ENCODE data around the gene BRF1.
"Not testable (repeated sequence)": the region's sequence is repeated elsewhere in the genome, so short reads cannot be mapped to it uniquely, and the experiment has no call there.

BRF1 gene

DNA sequence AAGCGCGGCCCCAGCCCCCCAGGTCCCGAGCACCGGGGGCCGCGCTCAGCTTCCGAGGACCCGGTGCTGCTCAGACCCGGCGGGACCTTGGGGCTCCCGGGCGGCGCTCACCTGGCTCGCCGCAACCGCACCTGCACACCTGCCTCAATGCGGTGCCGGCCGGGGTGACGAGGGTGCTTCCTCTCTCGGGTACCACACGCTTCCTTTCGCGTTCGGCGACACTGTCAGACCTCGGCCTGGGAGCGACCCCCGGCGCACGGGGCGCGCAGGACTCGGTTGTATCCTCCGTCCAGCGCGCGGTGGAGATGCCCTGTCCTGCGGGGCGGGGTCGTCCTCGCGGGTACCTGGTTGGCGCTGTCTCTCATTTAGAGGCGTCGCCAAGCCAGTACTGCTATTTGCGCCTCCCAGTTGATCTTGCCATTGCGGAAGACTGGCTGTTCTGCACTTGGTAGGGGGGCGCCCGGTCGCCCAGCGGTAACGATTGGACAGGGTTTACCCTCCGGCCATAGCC is 14.5 kb upstream of the BRF1 start:
- peak; percentile 27 for DNase-seq

DNA sequence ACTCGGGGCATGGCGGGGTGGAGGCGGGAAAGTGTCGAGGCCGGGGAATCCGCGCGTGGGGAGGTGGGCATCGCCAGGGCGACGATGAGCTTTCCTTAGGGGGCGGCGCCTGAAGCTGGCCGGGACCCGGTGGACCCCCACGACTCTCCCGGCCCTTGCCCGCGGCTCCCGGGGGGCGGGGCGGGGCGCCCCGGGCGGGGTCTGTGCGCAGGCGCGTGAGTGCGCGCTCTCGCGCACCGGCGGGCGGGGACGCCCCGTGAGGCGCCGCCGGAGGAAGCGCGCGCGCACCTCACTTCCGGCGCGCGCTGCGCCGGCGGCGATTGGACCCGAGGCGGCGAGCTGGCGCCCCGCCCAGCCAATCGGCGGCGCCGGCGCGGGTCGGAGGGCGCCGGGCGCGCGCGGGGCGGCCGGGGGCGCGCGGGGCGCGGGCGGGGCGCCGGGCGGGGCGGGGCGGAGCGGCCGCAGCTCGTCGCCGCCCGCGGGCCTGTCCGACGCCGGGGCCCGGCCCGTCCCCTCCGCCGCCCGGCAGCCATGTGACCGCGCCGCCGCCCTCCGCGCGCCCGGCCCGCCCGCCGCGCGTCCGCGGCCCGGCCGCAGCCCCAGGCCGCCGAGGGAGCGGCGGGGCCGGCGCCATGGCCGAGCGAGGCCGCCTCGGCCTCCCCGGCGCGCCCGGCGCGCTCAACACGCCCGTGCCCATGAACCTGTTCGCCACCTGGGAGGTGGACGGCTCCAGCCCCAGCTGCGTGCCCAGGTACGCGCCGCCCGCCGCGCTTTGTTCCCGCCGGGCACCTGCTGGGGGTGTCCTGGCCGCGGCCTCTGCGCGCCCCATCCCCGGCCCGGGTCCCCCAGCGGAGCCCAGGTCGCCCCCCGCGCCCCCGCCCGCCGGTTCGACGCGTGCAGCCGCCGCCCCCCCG is 13.7 kb upstream of the BRF1 start, which contains the start of gene PACS2:
TSS of gene PACS2 (plus strand) at position 462 of the 914 bp plus-strand sequence. CDS start at position 633, 171 bp downstream.
- DNase-seq = peak; percentile 87

DNA sequence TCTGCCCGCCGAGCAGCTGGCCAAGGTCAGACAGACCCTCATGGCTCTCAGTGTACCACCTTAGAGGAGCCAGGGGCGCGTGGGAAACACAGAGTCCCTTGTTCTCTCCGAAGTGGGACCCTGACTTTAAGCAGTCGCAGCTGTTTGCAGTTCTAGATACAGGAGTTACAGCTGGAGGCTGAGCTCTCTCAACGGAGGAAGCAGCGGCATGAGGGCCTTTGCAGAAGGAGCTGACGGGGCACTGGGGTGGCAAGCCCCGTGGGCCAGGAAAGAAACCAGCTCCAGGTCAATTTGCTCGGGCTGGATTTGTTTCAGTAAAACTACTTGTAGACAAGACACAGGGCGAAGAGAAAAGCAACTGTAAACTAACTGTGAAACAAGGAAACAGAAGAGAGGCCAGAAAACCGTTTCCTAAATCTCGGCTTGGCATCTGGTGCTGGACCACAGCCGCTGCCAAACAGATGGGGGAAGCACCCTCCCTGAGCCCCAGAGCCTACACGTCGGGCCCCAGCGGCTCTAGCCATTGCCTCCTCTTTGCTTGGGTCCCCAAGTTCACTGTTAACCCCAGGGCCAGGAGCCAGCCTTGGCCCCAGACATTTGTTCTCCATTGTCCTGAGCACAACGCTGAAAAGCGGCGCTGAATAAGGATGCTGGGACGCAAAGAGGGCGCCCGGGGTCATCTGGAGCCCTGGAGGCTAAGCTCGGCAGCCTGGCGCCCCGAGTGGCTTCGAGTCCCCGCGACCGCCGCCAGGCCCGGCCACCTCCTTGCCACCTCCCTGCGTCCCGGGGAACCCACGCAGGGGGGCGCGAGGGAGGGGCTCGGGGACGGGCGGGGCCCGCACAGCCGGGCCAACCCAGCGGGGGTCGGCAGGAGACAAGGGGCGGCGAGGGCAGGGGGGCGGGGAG is 12.8 kb upstream of the BRF1 start:
- DNase-seq = peak; percentile 13

DNA sequence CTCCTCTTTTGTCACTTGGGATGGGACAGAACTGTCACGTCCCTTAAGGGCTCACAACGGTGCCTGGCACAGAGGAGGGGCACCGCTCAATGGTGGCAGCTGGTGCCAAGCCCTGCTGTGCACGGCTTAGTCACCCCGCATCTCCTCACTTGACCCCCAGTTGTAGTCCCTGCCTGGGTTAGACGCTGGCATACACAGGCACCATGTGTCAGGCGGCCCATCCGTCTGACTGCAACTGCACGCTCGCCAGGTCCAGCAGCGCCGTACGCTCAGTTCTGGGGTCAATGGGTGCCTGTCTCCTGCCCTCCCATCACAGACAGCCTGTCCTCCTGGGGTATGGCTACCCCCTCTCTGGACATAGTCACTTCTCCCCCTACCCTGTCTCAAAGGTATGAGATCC is 12.2 kb upstream of the BRF1 start:
- DNase-seq = no peak

DNA sequence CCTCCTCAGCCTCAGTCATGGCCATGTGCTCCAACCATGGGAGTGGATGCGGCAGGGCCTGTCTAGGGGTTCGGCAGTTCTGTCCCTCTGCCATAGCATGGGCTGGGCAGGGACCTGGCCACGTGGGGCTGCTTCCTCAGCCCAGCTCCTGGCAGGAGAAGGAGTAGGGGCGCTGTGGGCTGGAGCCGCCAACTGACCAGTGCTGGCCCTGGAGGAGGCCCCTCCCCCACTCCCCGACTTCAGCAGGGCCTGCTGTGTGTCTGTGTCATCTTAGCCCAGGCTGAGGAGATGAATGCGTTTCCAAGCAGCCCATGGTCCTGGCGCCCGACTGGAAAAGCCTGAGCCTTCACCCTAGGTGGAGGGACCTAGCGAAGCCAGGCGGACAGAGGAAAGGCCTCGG is 11.0 kb upstream of the BRF1 start:
- no peak for DNase-seq

DNA sequence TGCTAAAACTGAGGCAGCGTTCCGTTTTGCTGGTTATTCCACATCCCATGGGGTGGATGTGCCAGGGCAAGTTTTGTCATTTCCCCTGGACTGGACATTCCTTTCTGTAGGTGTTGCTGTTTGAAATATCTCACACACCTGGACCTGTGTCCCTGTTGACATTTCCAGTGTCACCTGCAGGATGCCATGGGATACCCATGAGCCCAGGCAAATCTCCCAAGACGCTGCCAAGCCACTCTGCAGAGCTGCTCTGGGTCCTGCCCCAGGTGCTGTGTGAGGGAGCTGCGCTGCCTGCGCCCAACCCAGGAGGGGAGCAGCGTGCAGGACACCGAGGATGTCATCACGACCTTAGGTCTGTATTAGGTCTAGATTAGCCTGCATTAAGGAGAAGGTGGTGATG is 8.6 kb upstream of the BRF1 start:
- no peak for DNase-seq

DNA sequence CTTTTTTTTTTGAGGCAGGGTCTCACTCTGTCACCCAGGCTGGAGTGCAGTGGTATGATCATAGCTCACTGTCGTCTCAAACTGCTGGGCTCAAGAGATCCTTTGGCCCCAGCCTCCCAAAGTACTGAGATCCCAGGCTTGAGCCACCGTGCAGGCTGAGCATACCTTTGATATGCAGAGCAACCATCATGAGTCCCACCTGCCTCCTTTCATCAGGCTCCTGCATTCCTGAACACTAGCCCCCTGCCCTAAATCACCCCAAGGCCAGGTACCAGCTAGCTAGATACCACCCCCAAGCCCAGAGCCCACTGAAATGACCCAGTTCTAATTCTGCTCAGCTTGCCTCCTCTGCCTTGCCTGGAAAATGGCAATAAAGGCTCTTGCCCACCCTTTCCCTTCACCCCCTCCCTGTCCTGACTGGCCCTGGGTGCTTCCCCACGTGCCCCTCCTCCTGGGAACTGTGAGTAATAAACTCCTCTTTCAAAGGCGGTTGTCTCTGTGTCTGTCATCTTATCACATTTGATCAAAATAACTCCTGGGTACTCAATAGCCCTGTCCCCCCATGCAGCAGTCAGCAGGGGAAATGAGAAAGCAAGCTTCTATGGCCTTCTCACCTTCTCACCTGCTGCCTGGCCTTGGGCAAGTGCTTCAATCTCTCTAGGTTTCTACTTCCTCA is 6.4 kb upstream of the BRF1 start:
- no peak for DNase-seq

DNA sequence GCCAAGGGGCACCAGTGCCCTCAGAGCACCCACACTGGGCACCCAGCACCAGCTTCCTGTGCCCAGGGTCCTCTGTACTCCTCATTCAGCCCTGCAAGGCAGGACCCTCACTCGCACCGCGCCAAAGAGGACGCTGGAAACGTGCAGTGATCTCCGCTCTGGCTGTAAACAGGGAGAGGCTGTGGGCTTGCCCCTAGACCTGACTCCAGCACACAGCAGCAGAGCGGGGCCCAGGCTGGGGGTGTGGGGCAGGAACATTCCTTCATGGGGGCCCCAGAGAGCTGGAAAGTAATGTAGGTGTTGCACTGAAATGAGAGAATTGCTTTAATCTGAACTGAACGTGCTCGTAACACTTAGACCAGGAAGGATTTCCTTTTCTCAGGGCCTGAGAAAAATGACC is 5.0 kb upstream of the BRF1 start:
- no peak for DNase-seq

DNA sequence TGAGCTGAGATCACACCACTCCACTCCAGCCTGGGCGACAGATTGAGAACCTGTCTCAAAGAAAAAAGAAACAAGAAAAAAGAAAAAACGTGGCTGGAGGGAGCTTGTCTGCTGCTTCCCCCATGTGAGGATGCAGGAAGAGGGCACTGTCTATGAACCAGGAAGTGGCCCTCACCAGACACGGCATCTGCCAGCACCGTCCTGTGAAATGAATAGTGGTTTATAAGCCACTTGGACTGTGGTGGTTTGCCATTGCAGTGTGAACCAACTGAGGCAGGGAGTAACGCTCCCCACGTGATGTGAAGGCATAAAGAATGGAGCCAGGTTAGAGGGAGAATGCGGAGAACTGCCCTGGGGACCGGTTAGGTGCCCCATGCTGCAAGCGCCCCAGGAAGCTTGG is 4.5 kb upstream of the BRF1 start:
- DNase-seq = peak; percentile 21

DNA sequence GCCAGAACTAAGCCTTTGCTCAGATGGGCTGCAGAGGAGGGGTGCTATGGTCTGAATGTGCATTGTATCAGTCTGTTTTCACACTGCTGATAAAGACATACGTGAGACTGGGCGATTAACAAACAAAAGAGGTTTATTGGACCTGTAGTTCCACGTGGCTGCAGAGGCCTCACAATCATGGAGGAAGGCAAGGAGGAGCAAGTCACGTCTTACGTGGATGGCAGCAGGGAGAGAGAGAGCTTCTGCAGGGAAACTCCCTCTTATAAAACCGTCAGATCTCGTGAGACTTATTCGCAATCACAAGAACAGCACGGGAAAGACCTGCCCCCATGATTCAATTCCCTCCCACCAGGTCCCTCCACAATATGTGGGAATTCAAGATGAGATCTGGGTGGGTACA is 3.8 kb upstream of the BRF1 start:
- DNase-seq = no peak

DNA sequence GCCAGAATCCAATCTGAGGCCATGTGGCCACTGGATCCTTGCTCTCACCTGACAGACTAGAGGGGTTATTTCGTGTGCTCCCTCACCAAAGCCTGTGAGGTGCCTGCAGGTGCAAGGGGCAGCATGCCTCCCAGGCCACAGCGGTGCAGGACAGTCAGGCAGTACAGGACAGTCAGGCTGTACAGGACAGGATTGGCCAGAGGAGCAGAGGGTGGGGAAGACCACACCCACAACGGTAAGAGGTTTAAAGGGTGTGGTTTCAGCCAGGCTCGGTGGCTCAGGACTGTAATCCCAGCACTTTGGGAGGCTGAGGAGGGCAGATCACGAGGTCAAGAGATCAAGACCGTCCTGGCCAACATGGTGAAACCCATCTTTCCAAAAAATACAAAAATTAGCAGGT is 3.1 kb upstream of the BRF1 start:
- no peak for DNase-seq

DNA sequence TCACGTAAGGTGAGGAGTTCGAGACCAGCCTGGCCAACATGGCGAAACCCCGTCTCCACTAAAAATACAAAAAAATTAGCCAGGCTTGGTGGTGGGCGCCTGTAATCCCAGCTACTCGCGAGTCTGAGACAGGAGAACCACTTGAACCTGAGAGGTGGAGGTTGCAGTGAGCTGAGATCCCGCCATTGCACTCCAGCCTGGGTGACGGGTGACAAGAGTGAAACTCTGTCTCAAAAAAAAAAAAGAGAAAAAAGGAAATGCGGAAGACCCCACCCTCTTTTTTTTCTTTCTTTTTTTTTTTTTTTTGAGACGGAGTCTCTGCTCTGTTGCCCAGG is 1.1 kb upstream of the BRF1 start:
- DNase-seq = not testable (repeated sequence)

DNA sequence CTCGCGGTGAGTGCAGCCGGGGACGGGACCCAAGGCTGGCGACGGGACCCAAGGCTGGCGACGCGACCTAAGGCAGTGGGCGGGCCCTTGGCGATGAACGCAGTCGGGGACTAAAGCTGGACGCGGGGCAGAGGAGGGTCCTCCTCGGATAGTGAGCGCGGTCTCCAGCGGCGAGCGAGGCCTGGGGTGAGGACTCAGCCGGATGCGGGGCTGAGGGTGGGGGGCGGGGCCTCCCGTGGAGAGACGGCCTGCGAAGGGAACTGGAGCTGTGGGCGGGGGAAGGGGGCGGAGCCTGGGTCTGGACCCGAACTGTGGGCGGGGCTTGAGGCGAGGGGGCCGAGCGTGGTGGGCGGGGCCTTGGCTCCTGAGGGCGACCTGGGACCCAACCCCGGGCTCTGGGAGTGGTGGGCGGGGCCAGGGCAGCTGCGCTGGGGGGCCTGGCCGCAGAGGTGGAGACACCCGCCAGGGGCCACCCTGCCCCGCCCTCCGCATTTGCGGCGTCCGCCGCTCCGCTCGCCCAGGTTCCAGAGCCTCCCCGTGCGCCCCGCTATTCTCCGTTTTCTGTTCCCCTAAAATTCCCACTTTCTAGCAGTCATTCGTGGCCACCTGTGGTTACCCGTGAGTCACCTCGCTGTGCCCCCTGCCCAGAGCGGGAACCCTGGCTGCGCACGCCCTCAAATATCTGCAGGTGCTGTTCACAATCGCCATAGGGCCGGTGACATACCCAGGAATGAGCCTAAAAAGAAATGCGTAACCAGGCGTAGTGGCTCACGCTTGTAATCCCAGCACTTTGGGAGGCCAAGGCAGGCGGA is 508 bp upstream of the BRF1 start:
- peak; percentile 99 for DNase-seq

DNA sequence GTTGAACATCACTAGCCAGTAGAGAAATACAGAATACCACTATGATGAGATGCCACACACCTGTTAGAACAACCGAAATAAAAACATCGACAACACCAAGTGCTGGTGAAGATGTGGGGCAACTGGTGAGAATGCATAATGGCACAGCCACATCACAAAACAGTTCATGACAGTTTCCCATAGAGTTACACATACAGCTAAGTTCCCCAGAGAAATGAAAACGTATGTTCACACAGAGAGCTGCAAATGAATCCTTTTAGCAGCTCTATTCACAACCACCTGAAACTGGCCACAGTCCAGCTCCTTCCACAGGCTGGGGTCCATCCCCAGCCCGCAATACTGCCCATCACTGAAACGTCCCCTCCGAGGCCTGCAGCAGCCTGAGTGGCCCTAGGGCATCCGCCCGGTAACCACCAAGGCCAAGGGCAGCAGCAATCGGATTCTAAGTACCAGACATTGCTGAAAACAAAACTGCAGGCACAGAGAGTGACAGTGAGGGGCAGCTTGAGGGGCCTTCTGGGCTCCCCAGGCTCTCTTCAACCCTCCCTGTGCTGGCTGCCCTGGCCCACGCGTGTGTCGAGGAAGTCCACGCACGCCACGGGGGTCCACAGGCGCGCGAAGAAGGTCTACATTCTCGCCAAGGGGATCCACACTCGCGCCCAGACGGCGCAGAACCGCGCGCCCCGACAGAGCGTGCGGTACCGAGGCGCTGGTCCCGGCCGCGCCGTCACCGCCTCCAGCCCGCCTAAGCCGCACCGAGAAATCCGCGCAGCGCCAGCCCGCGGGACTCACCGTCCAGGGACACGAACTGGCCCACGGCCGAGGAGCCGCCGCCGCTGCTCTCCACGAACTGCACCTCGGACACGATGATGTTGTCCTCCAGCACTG is 903 bp downstream of the BRF1 start:
- DNase-seq = peak; percentile 28

DNA sequence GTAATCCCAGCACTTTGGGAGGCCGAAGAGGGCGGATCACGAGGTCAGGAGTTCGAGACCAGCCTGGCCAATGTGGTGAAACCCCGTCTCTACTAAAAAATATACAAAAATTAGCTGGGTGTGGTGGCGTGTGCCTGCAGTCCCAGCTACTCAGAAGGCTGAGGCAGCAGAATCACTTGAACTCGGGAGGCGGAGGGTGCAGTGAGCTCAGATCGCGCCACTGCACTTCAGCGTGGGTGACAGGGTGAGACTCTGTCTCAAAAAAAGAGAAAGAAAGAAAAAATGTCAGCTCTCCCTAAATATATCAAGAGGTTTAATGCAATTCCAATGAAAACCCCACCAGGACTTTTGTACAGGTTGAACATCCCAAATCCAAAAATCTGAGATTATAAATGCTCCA is 3.5 kb downstream of the BRF1 start:
- DNase-seq = not testable (repeated sequence)

DNA sequence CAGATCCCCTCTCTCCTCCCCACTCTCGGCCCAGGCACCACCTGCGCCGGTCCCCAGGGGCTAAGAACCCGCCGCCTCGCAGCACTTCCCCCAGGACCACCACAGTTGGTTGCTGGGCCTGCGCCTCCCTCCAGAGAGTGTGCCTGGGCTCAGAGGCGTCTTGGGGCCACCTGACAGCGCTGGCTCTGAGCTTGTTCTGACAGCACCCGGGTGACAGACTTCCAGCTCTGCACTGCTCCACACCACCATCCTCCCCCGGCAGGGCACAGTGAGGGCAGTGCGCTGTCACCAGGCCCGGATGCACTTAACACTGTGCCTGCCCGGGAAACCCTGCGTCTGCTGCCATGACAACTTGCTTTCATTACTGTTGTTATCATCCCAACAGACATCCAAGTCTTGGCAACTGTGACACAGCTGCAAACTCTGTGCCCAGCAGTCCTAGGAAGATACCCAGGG is 6.6 kb downstream of the BRF1 start:
- DNase-seq = peak; percentile 83

DNA sequence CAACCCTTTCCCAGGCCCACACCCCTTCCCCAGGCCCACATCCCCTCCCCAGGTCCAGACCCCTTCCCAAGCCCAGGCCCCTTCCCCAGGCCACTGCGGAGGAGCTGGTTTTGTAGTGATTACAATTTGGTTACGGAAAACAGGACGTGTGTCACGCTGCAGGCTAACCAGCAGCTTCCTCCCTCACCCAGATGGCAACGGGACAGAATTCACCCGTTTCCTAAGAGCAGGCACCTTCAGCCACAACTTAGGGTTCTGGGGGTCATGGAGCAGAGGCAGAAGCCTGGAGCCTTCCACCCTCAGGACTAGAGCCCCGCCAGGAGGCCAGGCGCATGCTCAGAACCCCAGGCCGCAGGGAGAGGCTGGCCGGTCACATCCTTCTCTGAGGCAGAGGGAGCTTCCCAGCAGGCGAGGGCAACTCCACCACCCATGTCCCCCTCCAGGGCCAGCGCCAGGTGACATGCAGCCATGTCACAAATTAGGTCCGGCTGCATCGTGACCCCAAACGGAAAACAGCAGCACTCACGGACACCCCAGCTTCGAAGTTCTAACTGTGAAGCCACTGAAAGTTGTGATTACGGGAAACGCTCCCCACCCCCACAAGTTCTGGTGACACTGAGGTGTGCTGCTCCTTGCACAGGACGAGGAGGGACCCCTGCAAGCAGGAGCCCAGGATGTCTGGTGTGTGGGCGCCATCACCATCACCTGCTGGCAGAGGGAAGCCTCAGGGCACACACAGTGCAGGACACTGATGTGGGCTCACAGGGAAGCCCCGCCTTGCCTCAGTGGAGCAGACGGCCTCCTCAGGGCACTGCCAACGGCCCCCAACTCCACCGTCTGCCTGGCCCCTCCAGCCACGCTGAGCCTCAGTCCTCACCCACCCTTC is 7.7 kb downstream of the BRF1 start:
- peak; percentile 73 for DNase-seq

DNA sequence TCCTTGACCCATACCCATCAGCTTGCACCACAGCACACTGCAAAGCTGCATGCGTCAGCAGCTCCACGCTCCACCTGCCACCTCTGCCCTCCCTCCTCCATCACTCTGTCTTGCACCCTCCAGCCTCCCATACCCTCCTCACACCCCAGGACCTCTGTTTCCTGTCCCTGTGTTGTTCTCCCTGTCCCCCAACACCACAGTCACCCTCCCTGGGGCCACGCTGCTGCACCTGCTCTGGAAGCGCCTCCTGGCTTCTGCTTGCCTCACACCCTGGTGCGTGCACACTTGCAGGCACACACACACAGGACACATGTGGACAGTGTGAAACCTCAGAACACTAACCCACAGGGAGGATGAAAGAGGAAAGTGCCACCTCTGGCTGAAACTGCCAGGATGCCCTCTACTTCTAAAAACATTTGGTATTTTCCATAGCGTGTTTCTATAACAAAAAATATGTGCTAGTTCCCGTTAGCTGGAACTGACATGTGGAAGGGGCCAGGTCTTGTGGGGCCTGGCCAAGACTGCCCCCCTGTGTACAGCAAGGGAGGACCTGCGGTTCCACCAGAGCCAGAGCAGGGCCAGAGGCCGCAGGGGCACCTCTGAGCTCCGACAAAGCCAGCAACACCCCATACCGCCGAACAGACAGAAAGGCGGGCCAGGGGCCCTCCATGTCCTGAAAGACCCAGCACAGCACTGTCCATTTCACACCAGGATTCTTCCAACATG is 10.0 kb downstream of the BRF1 start:
- DNase-seq = peak; percentile 39

DNA sequence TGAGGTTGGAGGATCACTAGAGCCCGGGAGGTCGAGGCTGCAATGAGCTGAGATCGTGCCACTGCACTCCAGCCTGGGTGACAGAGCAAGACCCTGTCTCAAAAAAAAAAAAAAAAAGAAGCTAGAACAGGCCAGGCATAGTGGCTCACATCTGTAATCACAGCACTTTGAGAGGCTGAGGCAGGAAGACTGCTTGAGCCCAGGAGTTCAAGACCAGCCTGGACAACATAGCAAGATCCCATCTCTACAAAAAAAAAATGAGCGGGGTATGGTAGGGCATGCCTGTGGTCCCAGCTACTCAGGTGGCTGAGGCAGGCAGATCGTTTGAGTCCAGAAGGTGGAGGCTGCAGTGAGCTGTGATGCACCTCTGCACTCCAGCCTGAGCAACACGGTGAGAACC is 11.9 kb downstream of the BRF1 start:
- not testable (repeated sequence) for DNase-seq

All from activated CD4-positive, alpha-beta T cell treated with anti-CD3 and anti-CD28 coated beads, Interleukin-2, Interleukin-6, amounts not matched to agents 100 ng/mL and 50 ng/mL, durations not matched to agents 16 hours and 8 hours (primary cell).